ENCODE measurements around the gene TAB3. TPM values are rescaled to one million over a fixed set of nuclear protein-coding genes. Genes with fewer than 3 reads are reported as not detected.

The TAB3 gene
- total and polyA plus RNA-seq, 3 experiments from 2014 or later, result 7.6 to 21.4 (median 21.1) TPM

- ChIA-PET CTCF (no interaction called here), POLR2A (no interaction called here)
- no peak overlapping the region for H3K27ac Mint-ChIP-seq
- H3K9me3 ChIP-seq (ENCODE audit: low read length), result no peaks in the 10 kb centered on the region
- no peaks in the 10 kb centered on the region for H3K9me3 Mint-ChIP-seq
- no peak overlapping the region for H3K4me3 Mint-ChIP-seq
- no peaks in the 10 kb centered on the region for H3K36me3 ChIP-seq (ENCODE audit: insufficient read depth, low read length)
- H3K4me1 Mint-ChIP-seq, result peaks cover 49 to 87% (median 80%) of the 10 kb centered on the region in 3 donors
- no peak overlapping the region for H3K27ac ChIP-seq (ENCODE audit: low read depth, low read length)
- H3K36me3 Mint-ChIP-seq, result peaks cover 0 to 2% (median 0%) of the 10 kb centered on the region in 3 donors
- no peak overlapping the region for H3K4me3 ChIP-seq (ENCODE audit: low read length)
- no peak for DNase-seq
- H3K27me3 Mint-ChIP-seq, result no peaks in the 10 kb centered on the region
- peaks cover 14% of the 10 kb centered on the region for H3K4me1 ChIP-seq (ENCODE audit: insufficient read depth, low read length)
- no peaks in the 10 kb centered on the region for H3K27me3 ChIP-seq (ENCODE audit: insufficient read depth, low read length, poor library complexity, severe bottlenecking)
Measured at GRCh38 chrX:30883138-30883537, 5.9 kb downstream of the TAB3 start.

DNA sequence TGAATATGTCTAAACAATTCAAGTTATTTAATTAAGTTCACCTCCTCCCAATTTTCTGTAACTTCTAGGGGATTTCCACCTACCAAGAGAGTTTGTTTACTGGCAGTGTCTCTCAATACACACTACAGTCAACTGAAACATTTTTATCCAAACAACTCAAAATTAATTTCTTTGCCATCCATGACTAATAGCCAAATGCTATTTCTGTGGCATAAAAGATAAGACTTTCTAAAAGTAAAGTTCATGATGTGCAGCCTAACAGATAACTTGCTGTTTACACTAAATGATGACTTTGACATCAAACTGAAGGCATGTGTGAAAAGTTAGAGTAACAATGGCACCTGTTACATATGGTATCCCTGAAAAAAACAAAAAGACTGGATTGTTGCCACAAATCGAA is 7.3 kb downstream of the TAB3 start:
- peaks cover 38 to 85% (median 73%) of the 10 kb centered on the region in 3 donors for H3K4me1 Mint-ChIP-seq
- H3K27me3 Mint-ChIP-seq, result no peaks in the 10 kb centered on the region
- Histone ChIP-seq H3K9me3 (ENCODE audit: low read length) (no peaks in the 10 kb centered on the region), H3K4me3 (ENCODE audit: low read length) (no peak overlapping the region), H3K36me3 (ENCODE audit: insufficient read depth, low read length) (no peaks in the 10 kb centered on the region), H3K27ac (ENCODE audit: low read depth, low read length) (no peak overlapping the region), H3K4me1 (ENCODE audit: insufficient read depth, low read length) (peaks cover 2% of the 10 kb centered on the region), H3K27me3 (ENCODE audit: insufficient read depth, low read length, poor library complexity, severe bottlenecking) (no peaks in the 10 kb centered on the region)
- DNase-seq, result no peak
- POLR2A ChIA-PET, result no interaction called here
- CTCF ChIA-PET, result no interaction called here
- no peaks in the 10 kb centered on the region for H3K9me3 Mint-ChIP-seq
- peaks cover 0 to 2% (median 0%) of the 10 kb centered on the region in 3 donors for H3K36me3 Mint-ChIP-seq
- H3K27ac Mint-ChIP-seq, result no peak overlapping the region
- H3K4me3 Mint-ChIP-seq, result no peak overlapping the region

GRCh38 chrX:30881390-30881789 is 7.7 kb downstream of the TAB3 start:
- ChIA-PET POLR2A (no interaction called here), CTCF (no interaction called here)
- no peak for DNase-seq
- Mint-ChIP-seq H3K4me3 (no peak overlapping the region), H3K36me3 (peaks cover 0 to 2% (median 0%) of the 10 kb centered on the region in 3 donors), H3K27ac (no peak overlapping the region), H3K27me3 (no peaks in the 10 kb centered on the region), H3K9me3 (no peaks in the 10 kb centered on the region), H3K4me1 (peaks cover 38 to 85% (median 73%) of the 10 kb centered on the region in 3 donors)
- Histone ChIP-seq H3K4me3 (ENCODE audit: low read length) (no peak overlapping the region), H3K4me1 (ENCODE audit: insufficient read depth, low read length) (no peaks in the 10 kb centered on the region), H3K27me3 (ENCODE audit: insufficient read depth, low read length, poor library complexity, severe bottlenecking) (no peaks in the 10 kb centered on the region), H3K36me3 (ENCODE audit: insufficient read depth, low read length) (no peaks in the 10 kb centered on the region), H3K9me3 (ENCODE audit: low read length) (no peaks in the 10 kb centered on the region), H3K27ac (ENCODE audit: low read depth, low read length) (no peak overlapping the region)

- Histone ChIP-seq H3K9me3 (ENCODE audit: low read length) (no peaks in the 10 kb centered on the region), H3K36me3 (ENCODE audit: insufficient read depth, low read length) (no peaks in the 10 kb centered on the region), H3K27ac (ENCODE audit: low read depth, low read length) (no peak overlapping the region), H3K4me3 (ENCODE audit: low read length) (no peak overlapping the region), H3K4me1 (ENCODE audit: insufficient read depth, low read length) (no peaks in the 10 kb centered on the region), H3K27me3 (ENCODE audit: insufficient read depth, low read length, poor library complexity, severe bottlenecking) (no peaks in the 10 kb centered on the region)
- POLR2A ChIA-PET, result no interaction called here
- no peak overlapping the region for H3K27ac Mint-ChIP-seq
- peaks cover 33 to 81% (median 60%) of the 10 kb centered on the region in 3 donors for H3K4me1 Mint-ChIP-seq
- CTCF ChIA-PET, result no interaction called here
- H3K4me3 Mint-ChIP-seq, result no peak overlapping the region
- H3K27me3 Mint-ChIP-seq, result no peaks in the 10 kb centered on the region
- no peaks in the 10 kb centered on the region for H3K9me3 Mint-ChIP-seq
- H3K36me3 Mint-ChIP-seq, result no peaks in the 10 kb centered on the region
- no peak for DNase-seq
Measured at GRCh38 chrX:30880058-30880457, 9.0 kb downstream of the TAB3 start.

- Histone ChIP-seq H3K9me3 (ENCODE audit: low read length) (no peaks in the 10 kb centered on the region), H3K36me3 (ENCODE audit: insufficient read depth, low read length) (no peaks in the 10 kb centered on the region), H3K27me3 (ENCODE audit: insufficient read depth, low read length, poor library complexity, severe bottlenecking) (no peaks in the 10 kb centered on the region), H3K4me1 (ENCODE audit: insufficient read depth, low read length) (no peaks in the 10 kb centered on the region), H3K27ac (ENCODE audit: low read depth, low read length) (no peak overlapping the region), H3K4me3 (ENCODE audit: low read length) (no peak overlapping the region)
- Mint-ChIP-seq H3K4me1 (peaks cover 22 to 73% (median 48%) of the 10 kb centered on the region in 3 donors), H3K27ac (peak overlapping the region in 1 of 8 donors; percentile 47), H3K36me3 (peaks cover 0 to 5% (median 4%) of the 10 kb centered on the region in 3 donors), H3K9me3 (no peaks in the 10 kb centered on the region), H3K4me3 (peak overlapping the region in 1 of 7 donors; percentile 30), H3K27me3 (no peaks in the 10 kb centered on the region)
- ChIA-PET POLR2A (no interaction called here), CTCF (no interaction called here)
- no peak for DNase-seq
Measured at GRCh38 chrX:30876367-30876766, 12.7 kb downstream of the TAB3 start.

- Mint-ChIP-seq H3K36me3 (peaks cover 0 to 9% (median 4%) of the 10 kb centered on the region in 3 donors), H3K4me1 (peaks cover 20 to 71% (median 45%) of the 10 kb centered on the region in 3 donors), H3K27ac (no peak overlapping the region), H3K27me3 (no peaks in the 10 kb centered on the region), H3K4me3 (no peak overlapping the region), H3K9me3 (no peaks in the 10 kb centered on the region)
- ChIA-PET CTCF (no interaction called here), POLR2A (no interaction called here)
- Histone ChIP-seq H3K4me1 (ENCODE audit: insufficient read depth, low read length) (no peaks in the 10 kb centered on the region), H3K27me3 (ENCODE audit: insufficient read depth, low read length, poor library complexity, severe bottlenecking) (no peaks in the 10 kb centered on the region), H3K4me3 (ENCODE audit: low read length) (no peak overlapping the region), H3K36me3 (ENCODE audit: insufficient read depth, low read length) (no peaks in the 10 kb centered on the region), H3K27ac (ENCODE audit: low read depth, low read length) (no peak overlapping the region), H3K9me3 (ENCODE audit: low read length) (no peaks in the 10 kb centered on the region)
- no peak for DNase-seq
Measured at GRCh38 chrX:30875957-30876356, 13.1 kb downstream of the TAB3 start.

DNA sequence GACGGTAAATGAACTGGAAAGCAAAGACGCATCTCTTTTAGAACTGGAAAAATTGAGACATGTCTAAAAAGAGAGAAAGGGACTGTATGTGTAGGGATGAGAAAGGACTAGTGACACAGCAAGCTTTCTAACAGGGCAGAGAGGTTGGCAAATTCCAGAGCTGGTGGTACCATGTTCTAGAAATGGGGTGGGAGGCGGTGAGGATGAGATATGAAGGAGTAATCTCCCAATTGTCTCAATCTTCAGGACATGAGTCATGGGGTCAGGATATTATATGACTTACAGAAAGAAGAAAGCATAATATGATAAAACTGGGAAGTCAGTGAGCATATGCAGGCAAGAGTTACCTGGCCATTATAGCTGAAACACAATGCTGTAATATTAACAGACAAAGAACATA is 14.2 kb downstream of the TAB3 start:
- no peaks in the 10 kb centered on the region for H3K27me3 ChIP-seq (ENCODE audit: insufficient read depth, low read length, poor library complexity, severe bottlenecking)
- H3K36me3 Mint-ChIP-seq, result peaks cover 0 to 14% (median 4%) of the 10 kb centered on the region in 3 donors

GRCh38 chrX:30870572-30870971 is 18.5 kb downstream of the TAB3 start:
- Mint-ChIP-seq H3K27ac (peak overlapping the region in 2 of 8 donors; percentile 47 to 61), H3K4me1 (peaks cover 6 to 26% (median 20%) of the 10 kb centered on the region in 3 donors), H3K36me3 (peaks cover 0 to 26% (median 4%) of the 10 kb centered on the region in 3 donors), H3K4me3 (no peak overlapping the region), H3K9me3 (no peaks in the 10 kb centered on the region), H3K27me3 (no peaks in the 10 kb centered on the region)
- DNase-seq, result no peak
- no peaks in the 10 kb centered on the region for H3K36me3 ChIP-seq (ENCODE audit: insufficient read depth, low read length)
- no peak overlapping the region for H3K27ac ChIP-seq (ENCODE audit: low read depth, low read length)
- CTCF ChIA-PET, result no interaction called here
- no peak overlapping the region for H3K4me3 ChIP-seq (ENCODE audit: low read length)
- H3K27me3 ChIP-seq (ENCODE audit: insufficient read depth, low read length, poor library complexity, severe bottlenecking), result no peaks in the 10 kb centered on the region
- POLR2A ChIA-PET, result no interaction called here
- no peaks in the 10 kb centered on the region for H3K9me3 ChIP-seq (ENCODE audit: low read length)
- no peaks in the 10 kb centered on the region for H3K4me1 ChIP-seq (ENCODE audit: insufficient read depth, low read length)

More for the DNA sequence above, 14.2 kb downstream of the TAB3 start:
- CTCF ChIA-PET, result no interaction called here
- no peaks in the 10 kb centered on the region for H3K4me1 ChIP-seq (ENCODE audit: insufficient read depth, low read length)
- Mint-ChIP-seq H3K9me3 (no peaks in the 10 kb centered on the region), H3K27me3 (no peaks in the 10 kb centered on the region), H3K4me3 (no peak overlapping the region), H3K4me1 (peaks cover 13 to 60% (median 34%) of the 10 kb centered on the region in 3 donors), H3K27ac (peak overlapping the region in 1 of 8 donors; percentile 69)
- no peak overlapping the region for H3K4me3 ChIP-seq (ENCODE audit: low read length)
- H3K27ac ChIP-seq (ENCODE audit: low read depth, low read length), result no peak overlapping the region
- no peaks in the 10 kb centered on the region for H3K9me3 ChIP-seq (ENCODE audit: low read length)
- DNase-seq, result no peak
- H3K36me3 ChIP-seq (ENCODE audit: insufficient read depth, low read length), result no peaks in the 10 kb centered on the region
- POLR2A ChIA-PET, result no interaction called here

DNA sequence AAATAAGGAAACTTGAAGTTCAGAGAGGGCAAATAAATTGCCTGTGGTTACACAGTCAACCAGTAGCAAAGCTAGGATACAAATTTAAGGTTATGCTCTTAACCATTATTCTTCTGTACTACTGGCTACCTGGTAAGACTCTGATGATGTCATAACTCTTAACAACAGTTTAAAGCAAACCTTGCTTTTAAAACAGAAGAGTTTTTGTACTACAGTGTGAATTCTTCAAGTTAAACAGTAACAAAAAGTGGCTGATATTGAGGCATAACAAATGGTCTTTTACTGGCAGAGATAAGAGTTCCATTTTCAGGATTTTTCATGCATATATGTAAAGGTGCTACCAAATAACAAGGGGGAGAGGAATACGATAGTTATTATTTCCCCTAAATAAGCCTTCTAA is 23.4 kb downstream of the TAB3 start:
- H3K4me3 ChIP-seq (ENCODE audit: low read length), result no peak overlapping the region
- CTCF ChIA-PET, result interaction anchor here (1.5 kb wide), 1 partner anchor 8 kb away, joined by 3 read pairs; no protein-coding TSS in a partner anchor
- Mint-ChIP-seq H3K4me1 (peaks cover 0 to 3% (median 2%) of the 10 kb centered on the region in 3 donors), H3K9me3 (no peaks in the 10 kb centered on the region), H3K4me3 (no peak overlapping the region), H3K27me3 (no peaks in the 10 kb centered on the region), H3K27ac (no peak overlapping the region), H3K36me3 (peaks cover 0 to 36% (median 0%) of the 10 kb centered on the region in 3 donors)
- no peak overlapping the region for H3K27ac ChIP-seq (ENCODE audit: low read depth, low read length)
- H3K9me3 ChIP-seq (ENCODE audit: low read length), result no peaks in the 10 kb centered on the region
- no peaks in the 10 kb centered on the region for H3K27me3 ChIP-seq (ENCODE audit: insufficient read depth, low read length, poor library complexity, severe bottlenecking)
- no peaks in the 10 kb centered on the region for H3K36me3 ChIP-seq (ENCODE audit: insufficient read depth, low read length)
- DNase-seq, result no peak
- no peaks in the 10 kb centered on the region for H3K4me1 ChIP-seq (ENCODE audit: insufficient read depth, low read length)
- POLR2A ChIA-PET, result no interaction called here
